Measurements from ENCODE around the gene MOV10. TPM values are rescaled to one million over a fixed set of nuclear protein-coding genes. Genes with fewer than 3 reads are reported as not detected.

The MOV10 gene
- total and polyA plus RNA-seq, 2 of the 13 experiments (the other 11 are each of a cell fraction or from before 2014, with no cell fraction given) = 56.4 to 58.2 TPM

DNA sequence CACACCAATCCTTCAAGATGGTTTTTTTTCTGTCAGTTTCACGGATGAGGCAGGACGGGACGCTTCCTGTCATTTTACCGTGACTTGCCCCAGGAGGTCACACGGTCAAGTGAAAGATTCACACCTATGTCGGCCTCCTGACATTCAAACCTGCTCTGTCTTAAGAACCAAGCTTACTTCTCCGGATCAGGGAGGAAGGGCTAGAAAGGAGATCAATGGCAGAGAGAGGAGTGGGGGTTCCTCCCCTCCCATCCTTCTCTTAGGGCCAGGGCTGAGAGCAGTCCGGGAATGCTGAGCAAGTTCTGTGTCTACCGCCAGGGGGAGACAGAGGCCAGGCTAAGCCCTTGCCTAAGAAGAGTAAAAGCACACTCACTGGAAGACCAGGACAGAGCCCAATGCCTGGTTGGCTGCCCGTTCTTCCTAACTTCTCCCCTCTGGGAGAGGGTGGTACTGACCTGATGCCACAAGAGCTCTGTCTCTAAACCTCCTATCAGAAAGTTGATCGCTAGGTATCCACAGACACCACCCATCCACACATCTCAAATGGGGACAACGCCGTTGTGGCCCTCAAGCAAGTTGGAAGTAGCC, 41.8 kb downstream of the MOV10 start (continued):
- no peak for TF ChIP-seq KLF11 (CRISPR knock-in tag; IDR thresholded peaks at IDR 0.05)
- no peak for TF ChIP-seq ZNF253 (CRISPR knock-in tag; IDR thresholded peaks at IDR 0.05; ENCODE audit: borderline replicate concordance)
- TF ChIP-seq MEIS1 (CRISPR knock-in tag; IDR thresholded peaks at IDR 0.05; ENCODE audit: borderline replicate concordance) = no peak
- TF ChIP-seq ZNF552 (CRISPR knock-in tag; IDR thresholded peaks at IDR 0.05; ENCODE audit: borderline replicate concordance) = no peak
- no peak for TF ChIP-seq ZUFSP (CRISPR knock-in tag; IDR thresholded peaks at IDR 0.05; ENCODE audit: borderline replicate concordance)
- TF ChIP-seq, protein P1, sequence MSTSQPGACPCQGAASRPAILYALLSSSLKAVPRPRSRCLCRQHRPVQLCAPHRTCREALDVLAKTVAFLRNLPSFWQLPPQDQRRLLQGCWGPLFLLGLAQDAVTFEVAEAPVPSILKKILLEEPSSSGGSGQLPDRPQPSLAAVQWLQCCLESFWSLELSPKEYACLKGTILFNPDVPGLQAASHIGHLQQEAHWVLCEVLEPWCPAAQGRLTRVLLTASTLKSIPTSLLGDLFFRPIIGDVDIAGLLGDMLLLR (CRISPR knock-in tag; IDR thresholded peaks at IDR 0.05) = no peak
- TF ChIP-seq, protein P2, sequence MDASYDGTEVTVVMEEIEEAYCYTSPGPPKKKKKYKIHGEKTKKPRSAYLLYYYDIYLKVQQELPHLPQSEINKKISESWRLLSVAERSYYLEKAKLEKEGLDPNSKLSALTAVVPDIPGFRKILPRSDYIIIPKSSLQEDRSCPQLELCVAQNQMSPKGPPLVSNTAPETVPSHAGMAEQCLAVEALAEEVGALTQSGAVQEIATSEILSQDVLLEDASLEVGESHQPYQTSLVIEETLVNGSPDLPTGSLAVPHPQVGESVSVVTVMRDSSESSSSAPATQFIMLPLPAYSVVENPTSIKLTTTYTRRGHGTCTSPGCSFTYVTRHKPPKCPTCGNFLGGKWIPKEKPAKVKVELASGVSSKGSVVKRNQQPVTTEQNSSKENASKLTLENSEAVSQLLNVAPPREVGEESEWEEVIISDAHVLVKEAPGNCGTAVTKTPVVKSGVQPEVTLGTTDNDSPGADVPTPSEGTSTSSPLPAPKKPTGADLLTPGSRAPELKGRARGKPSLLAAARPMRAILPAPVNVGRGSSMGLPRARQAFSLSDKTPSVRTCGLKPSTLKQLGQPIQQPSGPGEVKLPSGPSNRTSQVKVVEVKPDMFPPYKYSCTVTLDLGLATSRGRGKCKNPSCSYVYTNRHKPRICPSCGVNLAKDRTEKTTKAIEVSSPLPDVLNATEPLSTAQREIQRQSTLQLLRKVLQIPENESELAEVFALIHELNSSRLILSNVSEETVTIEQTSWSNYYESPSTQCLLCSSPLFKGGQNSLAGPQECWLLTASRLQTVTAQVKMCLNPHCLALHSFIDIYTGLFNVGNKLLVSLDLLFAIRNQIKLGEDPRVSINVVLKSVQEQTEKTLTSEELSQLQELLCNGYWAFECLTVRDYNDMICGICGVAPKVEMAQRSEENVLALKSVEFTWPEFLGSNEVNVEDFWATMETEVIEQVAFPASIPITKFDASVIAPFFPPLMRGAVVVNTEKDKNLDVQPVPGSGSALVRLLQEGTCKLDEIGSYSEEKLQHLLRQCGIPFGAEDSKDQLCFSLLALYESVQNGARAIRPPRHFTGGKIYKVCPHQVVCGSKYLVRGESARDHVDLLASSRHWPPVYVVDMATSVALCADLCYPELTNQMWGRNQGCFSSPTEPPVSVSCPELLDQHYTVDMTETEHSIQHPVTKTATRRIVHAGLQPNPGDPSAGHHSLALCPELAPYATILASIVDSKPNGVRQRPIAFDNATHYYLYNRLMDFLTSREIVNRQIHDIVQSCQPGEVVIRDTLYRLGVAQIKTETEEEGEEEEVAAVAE (CRISPR knock-in tag; IDR thresholded peaks at IDR 0.05; ENCODE audit: borderline replicate concordance) = no peak
- TF ChIP-seq MAFK (conservative IDR thresholded peaks at IDR 0.05 in 1 of 2, IDR thresholded peaks at IDR 0.05 in 1 of 2; ENCODE audit: low read length in 2 of 2) = no peak
- no peak for TF ChIP-seq GPN1 (CRISPR knock-in tag; IDR thresholded peaks at IDR 0.05; ENCODE audit: borderline replicate concordance)
- TF ChIP-seq NR2F2 (IDR thresholded peaks at IDR 0.05; ENCODE audit: borderline replicate concordance, low read depth) = no peak
- no peak for TF ChIP-seq YEATS4 (CRISPR knock-in tag; IDR thresholded peaks at IDR 0.05; ENCODE audit: borderline replicate concordance)
- no peak for TF ChIP-seq ZNF18 (CRISPR knock-in tag; IDR thresholded peaks at IDR 0.05; ENCODE audit: insufficient replicate concordance)
- no peak for TF ChIP-seq CREB3 (CRISPR knock-in tag; IDR thresholded peaks at IDR 0.05)
- peak; percentile 32; the same call in 1 of the 2 replicates for TF ChIP-seq THRA (CRISPR knock-in tag; IDR thresholded peaks at IDR 0.05; ENCODE audit: borderline replicate concordance)
- TF ChIP-seq ETV5 (CRISPR knock-in tag; IDR thresholded peaks at IDR 0.05; ENCODE audit: borderline replicate concordance) = no peak
- TF ChIP-seq ZBTB26 (CRISPR knock-in tag; IDR thresholded peaks at IDR 0.05; ENCODE audit: borderline replicate concordance) = peak; percentile 29; the same call in 1 of the 2 replicates
